ENCODE data around the gene CSRP3.

CSRP3 gene

GRCh38 chr11:19196432-19196831, 5.4 kb downstream of the CSRP3 start:
- Histone ChIP-seq H3K27ac (ENCODE audit: low read depth, low read length, poor library complexity, severe bottlenecking) (no peak overlapping the region), H3F3A (ENCODE audit: insufficient read depth, low read length) (no peaks in the 10 kb centered on the region)
- TF ChIP-seq EZH2 (IDR thresholded peaks at IDR 0.05; ENCODE audit: borderline replicate concordance, low read length) (no peak), CTCF (IDR thresholded peaks at IDR 0.05; ENCODE audit: low read length) (no peak)

GRCh38 chr11:19194620-19195308, 7.0 kb downstream of the CSRP3 start:
- no peak overlapping the region for H2AFZ ChIP-seq (ENCODE audit: low read length)
- TF ChIP-seq EZH2 (IDR thresholded peaks at IDR 0.05; ENCODE audit: borderline replicate concordance, low read length) = no peak
- TF ChIP-seq CTCF (IDR thresholded peaks at IDR 0.05; ENCODE audit: low read length) = no peak
- no peaks in the 10 kb centered on the region for H3K27me3 ChIP-seq (ENCODE audit: insufficient read depth, low read length)
- no peaks in the 10 kb centered on the region for H3F3A ChIP-seq (ENCODE audit: insufficient read depth, low read length)
- no peak overlapping the region for H3K27ac ChIP-seq (ENCODE audit: low read depth, low read length, poor library complexity, severe bottlenecking)
- no peaks in the 10 kb centered on the region for H3K36me3 ChIP-seq (ENCODE audit: insufficient read depth, low read length)
- H4K20me1 ChIP-seq (ENCODE audit: insufficient read depth, low read length) = no peaks in the 10 kb centered on the region
- no peaks in the 10 kb centered on the region for H3K9me3 ChIP-seq (ENCODE audit: low read length)
- no peaks in the 10 kb centered on the region for H3K79me2 ChIP-seq (ENCODE audit: insufficient read depth, low read length)
- no peaks in the 10 kb centered on the region for H3K9me2 ChIP-seq (ENCODE audit: low read depth, low read length)
- no peak overlapping the region for H3K4me2 ChIP-seq (ENCODE audit: low read length)
- no peak overlapping the region for H3K9ac ChIP-seq (ENCODE audit: low read length)
- H3K4me1 ChIP-seq (ENCODE audit: insufficient read depth, low read length, severe bottlenecking) = no peaks in the 10 kb centered on the region
- no peak overlapping the region for H3K4me3 ChIP-seq (ENCODE audit: low read depth, low read length, poor library complexity, severe bottlenecking)

More at GRCh38 chr11:19196432-19196831, 5.4 kb downstream of the CSRP3 start:
- Histone ChIP-seq H3K27me3 (ENCODE audit: insufficient read depth, low read length) (no peaks in the 10 kb centered on the region), H4K20me1 (ENCODE audit: insufficient read depth, low read length) (no peaks in the 10 kb centered on the region), H3K9me3 (ENCODE audit: low read length) (no peaks in the 10 kb centered on the region), H3K4me2 (ENCODE audit: low read length) (no peak overlapping the region), H3K4me3 (ENCODE audit: low read depth, low read length, poor library complexity, severe bottlenecking) (no peak overlapping the region), H3K79me2 (ENCODE audit: insufficient read depth, low read length) (no peaks in the 10 kb centered on the region), H3K9me2 (ENCODE audit: low read depth, low read length) (no peaks in the 10 kb centered on the region), H2AFZ (ENCODE audit: low read length) (no peak overlapping the region), H3K36me3 (ENCODE audit: insufficient read depth, low read length) (no peaks in the 10 kb centered on the region), H3K9ac (ENCODE audit: low read length) (no peak overlapping the region), H3K4me1 (ENCODE audit: insufficient read depth, low read length, severe bottlenecking) (no peaks in the 10 kb centered on the region)

GRCh38 chr11:19193916-19194315, 7.9 kb downstream of the CSRP3 start:
- no peak overlapping the region for H3K9ac ChIP-seq (ENCODE audit: low read length)
- no peaks in the 10 kb centered on the region for H3K79me2 ChIP-seq (ENCODE audit: insufficient read depth, low read length)
- no peak overlapping the region for H2AFZ ChIP-seq (ENCODE audit: low read length)
- H3K4me2 ChIP-seq (ENCODE audit: low read length) = no peak overlapping the region
- no peaks in the 10 kb centered on the region for H3K27me3 ChIP-seq (ENCODE audit: insufficient read depth, low read length)
- H3K9me3 ChIP-seq (ENCODE audit: low read length) = no peaks in the 10 kb centered on the region
- H3K27ac ChIP-seq (ENCODE audit: low read depth, low read length, poor library complexity, severe bottlenecking) = no peak overlapping the region
- H4K20me1 ChIP-seq (ENCODE audit: insufficient read depth, low read length) = no peaks in the 10 kb centered on the region
- H3K36me3 ChIP-seq (ENCODE audit: insufficient read depth, low read length) = no peaks in the 10 kb centered on the region
- H3K4me3 ChIP-seq (ENCODE audit: low read depth, low read length, poor library complexity, severe bottlenecking) = no peak overlapping the region
- H3K9me2 ChIP-seq (ENCODE audit: low read depth, low read length) = no peaks in the 10 kb centered on the region
- no peaks in the 10 kb centered on the region for H3F3A ChIP-seq (ENCODE audit: insufficient read depth, low read length)
- H3K4me1 ChIP-seq (ENCODE audit: insufficient read depth, low read length, severe bottlenecking) = no peaks in the 10 kb centered on the region
- TF ChIP-seq EZH2 (IDR thresholded peaks at IDR 0.05; ENCODE audit: borderline replicate concordance, low read length) (no peak), CTCF (IDR thresholded peaks at IDR 0.05; ENCODE audit: low read length) (no peak)

Data from OCI-LY1 (cell line).